Ovary (tissue), 9 donors: ENCODE data around the gene UBQLN4. TPM values are rescaled to one million over a fixed set of nuclear protein-coding genes. Genes with fewer than 3 reads are reported as not detected.

Source experiments
- DNase-seq, 5 donors: peaks; one replicate each; pipeline ENCODE4 v3.0.0-alpha.2; 2019 to 2020
- H3K27ac ChIP-seq, 2 donors: fragments of 200-600 bp; one replicate each; pipeline versions ENCODE4 v1.5.1 to v1.8.0; 2019 to 2022
- H3K27me3 ChIP-seq: fragments of 200-600 bp; one replicate; pipeline ENCODE4 v1.8.0; 2022
- H3K36me3 ChIP-seq: fragments of 200-600 bp; sonication (generic); one replicate; pipeline ENCODE4 v1.5.1; 2019
- H3K4me1 ChIP-seq: one replicate; pipeline ENCODE4 v1.8.1; 2013; ENCODE audit warnings: mild to moderate bottlenecking, moderate library complexity; ENCODE audit not compliant: insufficient read depth
- H3K4me3 ChIP-seq: fragments of 200-600 bp; sonication (generic); one replicate; pipeline ENCODE4 v1.5.1; 2017
- H3K9me3 ChIP-seq, 2 donors: fragments of 200-600 bp in 1 of 2; sonication (generic) in 1 of 2; one replicate each; pipeline versions ENCODE4 v1.5.1 to v1.8.1; 2013 to 2019; ENCODE audit warnings: mild to moderate bottlenecking in 1 of 2, moderate library complexity in 1 of 2
- CTCF ChIP-seq, 3 donors: fragments of 450-650 bp in 2 of 3; fragments of 200-600 bp in 1 of 3; IDR thresholded peaks; one replicate each; pipeline versions ENCODE4 v1.5.1 to v1.8.0; 2016 to 2022; ENCODE audit warnings: antibody characterized with exemption in 3 of 3, mild to moderate bottlenecking in 1 of 3
- EP300 ChIP-seq: sonication (generic); formaldehyde crosslinking; IDR thresholded peaks from one replicate; pipeline ENCODE4 v1.6.1; 2017; ENCODE audit warnings: antibody characterized with exemption
- POLR2A ChIP-seq: fragments of 450-650 bp; IDR thresholded peaks from one replicate; pipeline ENCODE4 v1.6.1; 2017; ENCODE audit warnings: antibody characterized with exemption, mild to moderate bottlenecking, moderate library complexity
- WGBS, 3 donors: extraction: QIAGEN DNeasy Blood & Tissue Kit in 1 of 3; methylation state at CpG; one replicate each; pipeline versions ENCODE4 v1.1.5 to v1.1.7; 2013 to 2017; 5-methylcytosine and 5-hydroxymethylcytosine counted together
- intact Hi-C, 4 donors: fragments of 100-400 bp; cut with DNase I; formaldehyde crosslinking; loops; one replicate each; pipeline versions ENCODE4 v1.11.0 to v1.15.1; 2022 to 2023
- polyA plus RNA-seq, 2 donors: library from polyadenylated mRNA; stranded (reverse); fragments of 200-250 nt in 1 of 2; fragments of 350-450 nt in 1 of 2; fragmentation: Illumina TruSeq in 1 of 2; extraction: RNeasy Lipid Tissue Mini Kit (QIAGEN cat#74804) in 1 of 2; gene quantifications; one replicate each; pipeline ENCODE4 v1.2.3, GENCODE V29; 2013 to 2014
- total RNA-seq, 7 donors: library from RNA; depleted of rRNA in 2 of 7; stranded (reverse); fragments of >200 nt in 2 of 7; fragmentation: NEBNext Ultra II Directional in 3 of 7; extraction: Animal tissue kit (Norgen Biotek cat#: 25700) in 3 of 7; gene quantifications; one replicate each; pipeline versions ENCODE4 v1.1.0 to v1.2.4, GENCODE V29; 2016 to 2023
- donor health status: DM: no; HTN: no; CAD: no; lungs with moderate emphysema.
- donor health status: DM: no; HTN: no; CAD: no.
- donor health status: Bipolar disorder and iron deficiency.
- donor health status: DM: yes; HTN: yes; CAD: no.
- donor health status: DM: no; HTN: no; CAD: no.
- donor health status: DM: yes; HTN: yes; CAD: no.

Gene UBQLN4
- total and polyA plus RNA-seq, 9 donors: 14.2 to 38.0 (median 26.6) TPM

GRCh38 chr1:156096640-156097391, 43.2 kb upstream of the UBQLN4 start:
- Histone ChIP-seq H3K4me1 (peaks cover 8% of the 10 kb centered on the region), H3K27ac (peak overlapping the region; percentile 67 to 75), H3K4me3 (no peak overlapping the region), H3K9me3 (no peaks in the 10 kb centered on the region), H3K27me3 (no peaks in the 10 kb centered on the region), H3K36me3 (no peaks in the 10 kb centered on the region)
- peak; percentile 90 to 95 (median 94) for DNase-seq
- peak; percentile 43 for TF ChIP-seq POLR2A
- peak; percentile 89 to 99 (median 98) for TF ChIP-seq CTCF (IDR thresholded peaks at IDR 0.05)
- TF ChIP-seq EP300: no peak
- intact Hi-C loops: loop anchor here (1.0 to 2.0 kb wide), 3 partner anchors 32 to 34 kb away; no protein-coding TSS in a partner anchor
- WGBS, 3 donors: 24 to 28% (median 25%) methylated on average over 14 of the region's 14 CpGs

- Histone ChIP-seq H3K9me3 (no peaks in the 10 kb centered on the region), H3K27ac (peak overlapping the region in 1 of 2 donors; percentile 75), H3K36me3 (no peaks in the 10 kb centered on the region), H3K4me3 (no peak overlapping the region), H3K27me3 (no peaks in the 10 kb centered on the region), H3K4me1 (peaks cover 8% of the 10 kb centered on the region)
- DNase-seq: no peak
- intact Hi-C loops: loop anchor here (1.0 to 2.0 kb wide), 3 partner anchors 33 to 35 kb away; no protein-coding TSS in a partner anchor
- WGBS, 3 donors: 70 to 77% (median 77%) methylated on average over 3 of the region's 3 CpGs
- TF ChIP-seq CTCF (IDR thresholded peaks at IDR 0.05) (no peak), POLR2A (no peak), EP300 (no peak)
Observed at GRCh38 chr1:156095906-156096508, 42.4 kb upstream of the UBQLN4 start.

GRCh38 chr1:156091610-156092009, 38.0 kb upstream of the UBQLN4 start:
- Histone ChIP-seq H3K9me3 (no peaks in the 10 kb centered on the region), H3K27ac (no peak overlapping the region), H3K4me3 (no peak overlapping the region), H3K27me3 (no peaks in the 10 kb centered on the region), H3K4me1 (no peaks in the 10 kb centered on the region), H3K36me3 (no peaks in the 10 kb centered on the region)
- no peak for TF ChIP-seq EP300
- TF ChIP-seq POLR2A: no peak
- no peak for TF ChIP-seq CTCF (IDR thresholded peaks at IDR 0.05)
- no peak for DNase-seq
- intact Hi-C loops: loop anchor here in 3 of 4 donors (2.0 to 5.0 kb wide), 5 partner anchors 45 to 136 kb away; no protein-coding TSS in a partner anchor
- 64 to 70% (median 66%) methylated on average over 2 of the region's 2 CpGs for WGBS, 3 donors

GRCh38 chr1:156090840-156091188, 37.2 kb upstream of the UBQLN4 start:
- no peaks in the 10 kb centered on the region for H3K27me3 ChIP-seq
- WGBS, 3 donors: 23 to 31% (median 27%) methylated on average over 14 of the region's 14 CpGs
- no peaks in the 10 kb centered on the region for H3K9me3 ChIP-seq
- H3K27ac ChIP-seq: no peak overlapping the region
- no peaks in the 10 kb centered on the region for H3K4me1 ChIP-seq
- DNase-seq: peak; percentile 83 to 92 (median 90)
- no peak overlapping the region for H3K4me3 ChIP-seq
- intact Hi-C loops: loop anchor here (1.0 to 5.0 kb wide), 6 partner anchors 46 to 136 kb away; no protein-coding TSS in a partner anchor
- TF ChIP-seq POLR2A (no peak), CTCF (IDR thresholded peaks at IDR 0.05) (peak; percentile 88 to 92 (median 89))
- no peaks in the 10 kb centered on the region for H3K36me3 ChIP-seq
